Effector memory CD8-positive, alpha-beta T cell (primary cell): ENCODE results near the gene S100A7A.

ENCODE experiments used
- ATAC-seq: fragments of 150-1000 bp; cut with Tn5 transposase; replicated peaks from 2 replicates; pipeline ENCODE4 v1.10.0; 2021; ENCODE audit warnings: mild to moderate bottlenecking, moderate library complexity
- DNase-seq, 3 experiments: peaks; one replicate each; pipeline ENCODE4 v3.0.0; 2021
- H3K27ac Mint-ChIP-seq, 2 donors: one replicate each; pipeline ENCODE4 v1.8.0; 2022; ENCODE audit warnings: mild to moderate bottlenecking in 2 of 2, mixed read lengths in 2 of 2, moderate library complexity in 2 of 2
- H3K27me3 Mint-ChIP-seq, 2 donors: one replicate each; pipeline ENCODE4 v1.8.0; 2022; ENCODE audit warnings: mixed read lengths in 2 of 2
- H3K36me3 Mint-ChIP-seq: one replicate; pipeline ENCODE4 v1.8.0; 2022; ENCODE audit warnings: mild to moderate bottlenecking, moderate library complexity, mixed read lengths; ENCODE audit not compliant: insufficient read depth
- H3K4me1 Mint-ChIP-seq, 2 donors: one replicate each; pipeline ENCODE4 v1.8.0; 2022; ENCODE audit warnings: low read depth in 2 of 2, mixed read lengths in 2 of 2
- H3K4me3 Mint-ChIP-seq, 2 donors: one replicate each; pipeline ENCODE4 v1.8.0; 2022; ENCODE audit warnings: mild to moderate bottlenecking in 2 of 2, mixed read lengths in 2 of 2, moderate library complexity in 2 of 2
- H3K9me3 Mint-ChIP-seq, 2 donors: one replicate each; pipeline ENCODE4 v1.8.0; 2022; ENCODE audit warnings: mixed read lengths in 2 of 2

Gene S100A7A

GRCh38 chr1:153465811-153466636 is 49.7 kb downstream of the S100A7A start:
- ATAC-seq = peak; percentile 54
- no peaks in the 10 kb centered on the region for H3K36me3 Mint-ChIP-seq
- peak; percentile 44 to 56 (median 52) for DNase-seq
- peaks cover 5% of the 10 kb centered on the region in 2 donors for H3K4me1 Mint-ChIP-seq
- H3K27ac Mint-ChIP-seq = no peak overlapping the region
- no peak overlapping the region for H3K4me3 Mint-ChIP-seq
- peaks cover 56 to 74% of the 10 kb centered on the region in 2 donors for H3K27me3 Mint-ChIP-seq
- H3K9me3 Mint-ChIP-seq = peaks cover 0 to 6% of the 10 kb centered on the region in 2 donors

GRCh38 chr1:153466908-153467307 is 50.6 kb downstream of the S100A7A start:
- H3K27me3 Mint-ChIP-seq = peaks cover 53 to 70% of the 10 kb centered on the region in 2 donors
- H3K36me3 Mint-ChIP-seq = no peaks in the 10 kb centered on the region
- peaks cover 5% of the 10 kb centered on the region in 2 donors for H3K4me1 Mint-ChIP-seq
- H3K4me3 Mint-ChIP-seq = no peak overlapping the region
- DNase-seq (no peak), ATAC-seq (no peak)
- no peak overlapping the region for H3K27ac Mint-ChIP-seq
- H3K9me3 Mint-ChIP-seq = peaks cover 0 to 6% of the 10 kb centered on the region in 2 donors

GRCh38 chr1:153470707-153471106 is 54.4 kb downstream of the S100A7A start:
- Mint-ChIP-seq H3K9me3 (peaks cover 0 to 18% of the 10 kb centered on the region in 2 donors), H3K36me3 (no peaks in the 10 kb centered on the region), H3K27me3 (peaks cover 43 to 60% of the 10 kb centered on the region in 2 donors), H3K4me1 (peaks cover 2 to 3% of the 10 kb centered on the region in 2 donors), H3K27ac (no peak overlapping the region), H3K4me3 (no peak overlapping the region)
- ATAC-seq = no peak
- DNase-seq = no peak
